ENCODE measurements around the gene PPP1R2. TPM values are rescaled to one million over a fixed set of nuclear protein-coding genes. Genes with fewer than 3 reads are reported as not detected.

The PPP1R2 gene
- total and polyA plus RNA-seq, 2 of the 13 experiments (the other 11 are each of a cell fraction or from before 2014, with no cell fraction given) = 36.5 to 86.5 TPM

DNA sequence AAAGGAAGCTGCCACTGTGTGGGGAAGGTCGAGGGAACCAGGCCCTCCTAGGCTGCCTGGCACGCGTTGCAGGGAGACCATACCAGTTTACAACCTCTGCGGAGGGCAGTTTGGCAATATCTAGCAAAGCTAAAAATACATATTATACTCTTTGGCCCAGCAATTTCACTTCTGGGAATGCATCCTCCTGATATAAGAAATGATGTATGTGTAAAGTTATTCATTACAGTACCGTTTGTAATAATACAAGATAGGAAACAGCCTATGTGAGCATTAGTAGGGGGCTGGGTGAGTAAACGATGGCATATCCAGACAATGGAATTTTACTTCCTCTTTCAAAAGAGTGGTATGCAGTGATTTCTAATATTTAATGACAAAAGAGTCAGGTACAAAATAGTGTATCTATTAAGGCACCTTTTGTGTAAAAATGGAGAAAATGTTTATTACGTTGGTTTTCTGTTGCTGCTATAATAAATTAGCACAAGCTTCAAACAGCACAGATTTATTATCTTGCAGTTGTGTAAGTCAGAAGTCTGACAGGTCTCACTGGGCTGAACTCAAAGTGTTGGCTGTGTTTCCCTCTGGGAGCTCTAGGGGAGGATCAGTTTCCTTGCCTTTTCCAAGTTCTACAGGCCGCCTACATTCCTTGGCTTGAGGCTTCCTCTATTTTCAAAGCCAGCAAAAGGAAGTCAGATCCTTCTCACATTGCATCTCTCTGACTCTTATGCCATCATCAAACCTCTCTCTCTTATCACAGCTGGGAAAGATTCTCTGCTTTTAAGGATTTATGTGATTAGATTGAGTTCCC is 31.6 kb upstream of the PPP1R2 start (continued):
- TF ChIP-seq, protein P1, sequence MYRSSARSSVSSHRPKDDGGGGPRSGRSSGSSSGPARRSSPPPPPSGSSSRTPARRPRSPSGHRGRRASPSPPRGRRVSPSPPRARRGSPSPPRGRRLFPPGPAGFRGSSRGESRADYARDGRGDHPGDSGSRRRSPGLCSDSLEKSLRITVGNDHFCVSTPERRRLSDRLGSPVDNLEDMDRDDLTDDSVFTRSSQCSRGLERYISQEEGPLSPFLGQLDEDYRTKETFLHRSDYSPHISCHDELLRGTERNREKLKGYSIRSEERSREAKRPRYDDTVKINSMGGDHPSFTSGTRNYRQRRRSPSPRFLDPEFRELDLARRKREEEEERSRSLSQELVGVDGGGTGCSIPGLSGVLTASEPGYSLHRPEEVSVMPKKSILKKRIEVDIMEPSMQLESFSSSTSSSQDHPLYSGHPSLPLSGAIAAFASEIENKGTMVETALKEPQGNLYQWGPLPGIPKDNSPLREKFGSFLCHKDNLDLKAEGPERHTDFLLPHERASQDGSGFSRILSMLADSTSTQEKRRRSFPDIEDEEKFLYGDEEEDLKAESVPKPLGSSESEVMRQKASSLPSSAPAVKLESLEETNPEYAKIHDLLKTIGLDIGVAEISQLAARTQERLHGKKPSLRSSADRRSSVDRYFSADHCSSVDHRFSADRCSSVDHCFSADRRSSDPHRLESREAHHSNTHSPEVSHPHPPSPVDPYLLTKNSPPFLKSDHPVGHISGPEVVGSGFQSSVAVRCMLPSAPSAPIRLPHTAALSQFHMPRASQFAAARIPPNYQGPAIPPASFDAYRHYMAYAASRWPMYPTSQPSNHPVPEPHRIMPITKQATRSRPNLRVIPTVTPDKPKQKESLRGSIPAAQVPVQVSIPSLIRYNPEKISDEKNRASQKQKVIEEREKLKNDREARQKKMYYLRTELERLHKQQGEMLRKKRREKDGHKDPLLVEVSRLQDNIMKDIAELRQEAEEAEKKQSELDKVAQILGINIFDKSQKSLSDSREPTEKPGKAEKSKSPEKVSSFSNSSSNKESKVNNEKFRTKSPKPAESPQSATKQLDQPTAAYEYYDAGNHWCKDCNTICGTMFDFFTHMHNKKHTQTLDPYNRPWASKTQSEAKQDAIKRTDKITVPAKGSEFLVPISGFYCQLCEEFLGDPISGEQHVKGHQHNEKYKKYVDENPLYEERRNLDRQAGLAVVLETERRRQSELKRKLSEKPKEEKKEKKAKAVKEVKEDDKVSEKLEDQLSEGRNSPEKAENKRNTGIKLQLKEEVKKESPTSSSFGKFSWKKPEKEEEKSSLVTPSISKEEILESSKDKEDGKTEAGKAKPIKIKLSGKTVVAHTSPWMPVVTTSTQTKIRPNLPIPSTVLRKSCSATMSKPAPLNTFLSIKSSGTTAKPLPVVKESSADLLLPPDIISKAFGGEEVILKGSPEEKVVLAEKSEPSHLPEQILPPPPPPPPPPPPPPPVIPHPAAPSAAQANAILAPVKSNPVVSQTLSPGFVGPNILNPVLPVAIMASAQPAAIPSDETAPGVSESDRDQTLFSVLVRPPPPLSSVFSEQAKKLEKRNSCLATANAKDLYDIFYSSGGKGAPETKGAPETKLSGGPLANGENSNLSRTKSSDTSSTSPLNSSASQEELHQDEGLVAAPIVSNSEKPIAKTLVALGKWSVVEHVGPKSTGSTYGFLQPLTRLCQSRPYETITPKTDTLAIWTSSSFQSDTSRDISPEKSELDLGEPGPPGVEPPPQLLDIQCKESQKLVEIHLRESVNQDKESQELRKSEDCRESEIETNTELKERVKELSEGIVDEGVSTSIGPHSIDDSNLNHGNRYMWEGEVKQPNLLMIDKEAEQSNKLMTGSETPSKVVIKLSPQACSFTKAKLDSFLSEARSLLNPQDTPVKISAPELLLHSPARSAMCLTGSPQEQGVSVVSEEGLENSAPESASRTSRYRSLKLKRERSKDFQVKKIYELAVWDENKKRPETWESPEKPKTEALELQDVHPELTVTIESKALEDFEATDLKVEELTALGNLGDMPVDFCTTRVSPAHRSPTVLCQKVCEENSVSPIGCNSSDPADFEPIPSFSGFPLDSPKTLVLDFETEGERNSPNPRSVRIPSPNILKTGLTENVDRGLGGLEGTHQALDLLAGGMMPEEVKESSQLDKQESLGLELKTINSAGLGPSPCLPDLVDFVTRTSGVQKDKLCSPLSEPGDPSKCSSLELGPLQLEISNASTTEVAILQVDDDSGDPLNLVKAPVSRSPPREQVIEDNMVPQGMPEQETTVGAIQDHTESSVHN (CRISPR knock-in tag; IDR thresholded peaks at IDR 0.05) = no peak
- TF ChIP-seq ZNF839 (CRISPR knock-in tag; IDR thresholded peaks at IDR 0.05; ENCODE audit: borderline replicate concordance) (no peak), ZNF441 (CRISPR knock-in tag; IDR thresholded peaks at IDR 0.05; ENCODE audit: borderline replicate concordance) (no peak), ZNF749 (CRISPR knock-in tag; IDR thresholded peaks at IDR 0.05; ENCODE audit: borderline replicate concordance) (no peak), ZNF724P (CRISPR knock-in tag; IDR thresholded peaks at IDR 0.05; ENCODE audit: borderline replicate concordance) (no peak)
- TF ChIP-seq, protein P2, sequence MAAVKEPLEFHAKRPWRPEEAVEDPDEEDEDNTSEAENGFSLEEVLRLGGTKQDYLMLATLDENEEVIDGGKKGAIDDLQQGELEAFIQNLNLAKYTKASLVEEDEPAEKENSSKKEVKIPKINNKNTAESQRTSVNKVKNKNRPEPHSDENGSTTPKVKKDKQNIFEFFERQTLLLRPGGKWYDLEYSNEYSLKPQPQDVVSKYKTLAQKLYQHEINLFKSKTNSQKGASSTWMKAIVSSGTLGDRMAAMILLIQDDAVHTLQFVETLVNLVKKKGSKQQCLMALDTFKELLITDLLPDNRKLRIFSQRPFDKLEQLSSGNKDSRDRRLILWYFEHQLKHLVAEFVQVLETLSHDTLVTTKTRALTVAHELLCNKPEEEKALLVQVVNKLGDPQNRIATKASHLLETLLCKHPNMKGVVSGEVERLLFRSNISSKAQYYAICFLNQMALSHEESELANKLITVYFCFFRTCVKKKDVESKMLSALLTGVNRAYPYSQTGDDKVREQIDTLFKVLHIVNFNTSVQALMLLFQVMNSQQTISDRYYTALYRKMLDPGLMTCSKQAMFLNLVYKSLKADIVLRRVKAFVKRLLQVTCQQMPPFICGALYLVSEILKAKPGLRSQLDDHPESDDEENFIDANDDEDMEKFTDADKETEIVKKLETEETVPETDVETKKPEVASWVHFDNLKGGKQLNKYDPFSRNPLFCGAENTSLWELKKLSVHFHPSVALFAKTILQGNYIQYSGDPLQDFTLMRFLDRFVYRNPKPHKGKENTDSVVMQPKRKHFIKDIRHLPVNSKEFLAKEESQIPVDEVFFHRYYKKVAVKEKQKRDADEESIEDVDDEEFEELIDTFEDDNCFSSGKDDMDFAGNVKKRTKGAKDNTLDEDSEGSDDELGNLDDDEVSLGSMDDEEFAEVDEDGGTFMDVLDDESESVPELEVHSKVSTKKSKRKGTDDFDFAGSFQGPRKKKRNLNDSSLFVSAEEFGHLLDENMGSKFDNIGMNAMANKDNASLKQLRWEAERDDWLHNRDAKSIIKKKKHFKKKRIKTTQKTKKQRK (IDR thresholded peaks at IDR 0.05; ENCODE audit: low read length) = no peak
- TF ChIP-seq, protein P3, sequence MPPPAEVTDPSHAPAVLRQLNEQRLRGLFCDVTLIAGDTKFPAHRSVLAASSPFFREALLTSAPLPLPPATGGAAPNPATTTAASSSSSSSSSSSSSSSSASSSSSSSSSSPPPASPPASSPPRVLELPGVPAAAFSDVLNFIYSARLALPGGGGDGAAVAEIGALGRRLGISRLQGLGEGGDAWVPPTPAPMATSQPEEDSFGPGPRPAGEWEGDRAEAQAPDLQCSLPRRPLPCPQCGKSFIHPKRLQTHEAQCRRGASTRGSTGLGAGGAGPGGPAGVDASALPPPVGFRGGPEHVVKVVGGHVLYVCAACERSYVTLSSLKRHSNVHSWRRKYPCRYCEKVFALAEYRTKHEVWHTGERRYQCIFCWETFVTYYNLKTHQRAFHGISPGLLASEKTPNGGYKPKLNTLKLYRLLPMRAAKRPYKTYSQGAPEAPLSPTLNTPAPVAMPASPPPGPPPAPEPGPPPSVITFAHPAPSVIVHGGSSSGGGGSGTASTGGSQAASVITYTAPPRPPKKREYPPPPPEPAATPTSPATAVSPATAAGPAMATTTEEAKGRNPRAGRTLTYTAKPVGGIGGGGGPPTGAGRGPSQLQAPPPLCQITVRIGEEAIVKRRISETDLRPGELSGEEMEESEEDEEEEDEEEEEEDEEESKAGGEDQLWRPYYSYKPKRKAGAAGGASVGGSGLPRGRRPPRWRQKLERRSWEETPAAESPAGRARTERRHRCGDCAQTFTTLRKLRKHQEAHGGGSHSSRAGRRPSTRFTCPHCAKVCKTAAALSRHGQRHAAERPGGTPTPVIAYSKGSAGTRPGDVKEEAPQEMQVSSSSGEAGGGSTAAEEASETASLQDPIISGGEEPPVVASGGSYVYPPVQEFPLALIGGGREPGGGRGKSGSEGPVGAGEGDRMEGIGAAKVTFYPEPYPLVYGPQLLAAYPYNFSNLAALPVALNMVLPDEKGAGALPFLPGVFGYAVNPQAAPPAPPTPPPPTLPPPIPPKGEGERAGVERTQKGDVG (CRISPR knock-in tag; IDR thresholded peaks at IDR 0.05; ENCODE audit: borderline replicate concordance) = no peak
